ENCODE results near the gene SCN9A. TPM values are rescaled to one million over a fixed set of nuclear protein-coding genes. Genes with fewer than 3 reads are reported as not detected.

SCN9A gene
- total and polyA plus RNA-seq, 9 of the 15 experiments (the other 6 are each of a cell fraction or from before 2014, with no cell fraction given): 1.4 to 22.8 (median 7.1) TPM

GRCh38 chr2:166256896-166257295 is 118.8 kb downstream of the SCN9A start:
- in situ Hi-C loops (cut with MboI): no loop called here
- intact Hi-C loops (cut with micrococcal nuclease): no loop called here
- Histone ChIP-seq H3K36me3 (ENCODE audit: control insufficient read depth, insufficient read depth, low read length) (no peaks in the 10 kb centered on the region), H3K27ac (ENCODE audit: extremely low read depth, low read depth, low read length) (no peak overlapping the region), H3K27me3 (ENCODE audit: control insufficient read depth in 2 of 2, insufficient read depth in 2 of 2, low read length in 2 of 2) (no peaks in the 10 kb centered on the region), H2AFZ (ENCODE audit: low read depth, low read length) (no peak overlapping the region), H3K79me2 (ENCODE audit: control insufficient read depth, insufficient read depth, low read length) (no peaks in the 10 kb centered on the region), H3K9me1 (ENCODE audit: control insufficient read depth, insufficient read depth, low read length) (no peaks in the 10 kb centered on the region), H4K20me1 (replicated peaks; ENCODE audit: control insufficient read depth, insufficient read depth, low read length) (no peaks in the 10 kb centered on the region), H3K9ac (ENCODE audit: insufficient read depth in 1 of 2, low read depth in 2 of 2, low read length in 2 of 2) (no peak overlapping the region), H3K9me3 (replicated peaks; ENCODE audit: control insufficient read depth, insufficient read depth, low read depth, low read length) (no peaks in the 10 kb centered on the region), H3K4me1 (replicated peaks in 1 of 2; ENCODE audit: control insufficient read depth in 2 of 2, insufficient read depth in 2 of 2, low read length in 2 of 2) (no peaks in the 10 kb centered on the region), H3K4me2 (ENCODE audit: insufficient read depth, low read length) (no peak overlapping the region), H3K4me3 (no peak overlapping the region)
- FAIRE-seq (no peak), DNase-seq (ENCODE audit: extremely low read depth in 1 of 4, low spot score in 3 of 4) (no peak), ATAC-seq (no peak)
- ChIA-PET POLR2A (interaction anchor here (0.6 to 1.1 kb wide), 3 partner anchors 9 to 1684 kb away, joined by 3 read pairs; no protein-coding TSS in a partner anchor), CTCF (ENCODE audit: low intra/inter-chr PET ratio) (no interaction called here)
- no peak for TF ChIP-seq NCOA2 (IDR thresholded peaks at IDR 0.05; ENCODE audit: partially characterized antibody in 2 of 2)
- no peak for TF ChIP-seq ZNF282 (CRISPR knock-in tag; IDR thresholded peaks at IDR 0.05)
- TF ChIP-seq, protein P1, sequence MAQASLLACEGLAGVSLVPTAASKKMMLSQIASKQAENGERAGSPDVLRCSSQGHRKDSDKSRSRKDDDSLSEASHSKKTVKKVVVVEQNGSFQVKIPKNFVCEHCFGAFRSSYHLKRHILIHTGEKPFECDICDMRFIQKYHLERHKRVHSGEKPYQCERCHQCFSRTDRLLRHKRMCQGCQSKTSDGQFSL (CRISPR knock-in tag; IDR thresholded peaks at IDR 0.05): no peak
- TF ChIP-seq, protein P1 (tag; IDR thresholded peaks at IDR 0.05): no peak
- TF ChIP-seq, protein P2, sequence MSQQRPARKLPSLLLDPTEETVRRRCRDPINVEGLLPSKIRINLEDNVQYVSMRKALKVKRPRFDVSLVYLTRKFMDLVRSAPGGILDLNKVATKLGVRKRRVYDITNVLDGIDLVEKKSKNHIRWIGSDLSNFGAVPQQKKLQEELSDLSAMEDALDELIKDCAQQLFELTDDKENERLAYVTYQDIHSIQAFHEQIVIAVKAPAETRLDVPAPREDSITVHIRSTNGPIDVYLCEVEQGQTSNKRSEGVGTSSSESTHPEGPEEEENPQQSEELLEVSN (IDR thresholded peaks at IDR 0.05; ENCODE audit: borderline replicate concordance in 1 of 2, extremely low read depth in 1 of 2, insufficient read depth in 1 of 2, insufficient read length in 1 of 2, low read depth in 1 of 2, low read length in 1 of 2, poor library complexity in 1 of 2, severe bottlenecking in 1 of 2): no peak
- TF ChIP-seq MTA1 (IDR thresholded peaks at IDR 0.05; ENCODE audit: borderline replicate concordance): no peak
- no peak for TF ChIP-seq PHF8 (IDR thresholded peaks at IDR 0.05; ENCODE audit: borderline replicate concordance, low read length)
- TF ChIP-seq ZNF77 (CRISPR knock-in tag; IDR thresholded peaks at IDR 0.05): no peak
- WGBS (ENCODE audit: insufficient coverage, low coverage, missing lambda C conversion rate): 31% methylated on average over 1 of the region's 1 CpG
- BruUV-seq (replicated peaks): no TSS peak
